ENCODE data around the gene IGSF8.
A peak's percentile ranks its signal among the peaks of the same experiment; 100 is the strongest.

The IGSF8 gene

DNA sequence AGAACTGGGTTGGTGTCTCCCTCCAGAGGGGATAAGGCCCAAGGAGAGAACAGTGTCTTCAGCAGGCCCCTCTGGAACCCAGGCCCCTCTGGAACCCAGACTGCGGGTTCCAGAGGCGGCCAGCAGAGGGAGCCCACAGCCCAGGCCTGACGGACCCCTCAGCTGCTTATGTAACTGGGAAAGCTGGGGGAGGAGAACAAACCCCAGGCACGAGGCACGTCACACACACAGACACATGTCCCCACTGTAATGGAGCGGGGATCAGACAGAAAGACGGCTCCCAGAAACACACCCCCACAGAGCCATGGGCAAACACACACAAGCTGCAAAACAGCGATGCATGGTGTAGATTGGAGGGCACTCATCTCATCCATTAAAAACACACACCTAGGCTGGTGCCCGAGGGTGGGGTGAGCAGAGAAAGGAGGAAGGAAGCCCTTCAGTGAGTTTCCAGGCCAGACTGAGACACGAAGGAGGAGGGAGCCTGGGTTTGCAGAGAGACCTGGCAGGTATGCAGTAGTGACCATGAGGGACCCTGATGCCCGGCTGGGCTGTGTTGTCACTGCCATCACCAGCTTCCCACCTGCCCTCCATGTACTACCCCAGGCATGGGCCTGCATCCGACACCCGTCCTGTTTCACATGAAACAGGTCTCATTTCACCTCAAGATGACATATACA lies 2.8 kb upstream of the IGSF8 start:
- H3K4me3 ChIP-seq (ENCODE audit: control insufficient read depth, low read depth, low read length): no peak overlapping the region
- TF ChIP-seq, protein P1, sequence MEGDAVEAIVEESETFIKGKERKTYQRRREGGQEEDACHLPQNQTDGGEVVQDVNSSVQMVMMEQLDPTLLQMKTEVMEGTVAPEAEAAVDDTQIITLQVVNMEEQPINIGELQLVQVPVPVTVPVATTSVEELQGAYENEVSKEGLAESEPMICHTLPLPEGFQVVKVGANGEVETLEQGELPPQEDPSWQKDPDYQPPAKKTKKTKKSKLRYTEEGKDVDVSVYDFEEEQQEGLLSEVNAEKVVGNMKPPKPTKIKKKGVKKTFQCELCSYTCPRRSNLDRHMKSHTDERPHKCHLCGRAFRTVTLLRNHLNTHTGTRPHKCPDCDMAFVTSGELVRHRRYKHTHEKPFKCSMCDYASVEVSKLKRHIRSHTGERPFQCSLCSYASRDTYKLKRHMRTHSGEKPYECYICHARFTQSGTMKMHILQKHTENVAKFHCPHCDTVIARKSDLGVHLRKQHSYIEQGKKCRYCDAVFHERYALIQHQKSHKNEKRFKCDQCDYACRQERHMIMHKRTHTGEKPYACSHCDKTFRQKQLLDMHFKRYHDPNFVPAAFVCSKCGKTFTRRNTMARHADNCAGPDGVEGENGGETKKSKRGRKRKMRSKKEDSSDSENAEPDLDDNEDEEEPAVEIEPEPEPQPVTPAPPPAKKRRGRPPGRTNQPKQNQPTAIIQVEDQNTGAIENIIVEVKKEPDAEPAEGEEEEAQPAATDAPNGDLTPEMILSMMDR (IDR thresholded peaks at IDR 0.05; ENCODE audit: control insufficient read depth, insufficient read depth, low read depth, low read length, missing control alignments): peak; percentile 95
- no peak for DNase-seq (ENCODE audit: low read depth)

DNA sequence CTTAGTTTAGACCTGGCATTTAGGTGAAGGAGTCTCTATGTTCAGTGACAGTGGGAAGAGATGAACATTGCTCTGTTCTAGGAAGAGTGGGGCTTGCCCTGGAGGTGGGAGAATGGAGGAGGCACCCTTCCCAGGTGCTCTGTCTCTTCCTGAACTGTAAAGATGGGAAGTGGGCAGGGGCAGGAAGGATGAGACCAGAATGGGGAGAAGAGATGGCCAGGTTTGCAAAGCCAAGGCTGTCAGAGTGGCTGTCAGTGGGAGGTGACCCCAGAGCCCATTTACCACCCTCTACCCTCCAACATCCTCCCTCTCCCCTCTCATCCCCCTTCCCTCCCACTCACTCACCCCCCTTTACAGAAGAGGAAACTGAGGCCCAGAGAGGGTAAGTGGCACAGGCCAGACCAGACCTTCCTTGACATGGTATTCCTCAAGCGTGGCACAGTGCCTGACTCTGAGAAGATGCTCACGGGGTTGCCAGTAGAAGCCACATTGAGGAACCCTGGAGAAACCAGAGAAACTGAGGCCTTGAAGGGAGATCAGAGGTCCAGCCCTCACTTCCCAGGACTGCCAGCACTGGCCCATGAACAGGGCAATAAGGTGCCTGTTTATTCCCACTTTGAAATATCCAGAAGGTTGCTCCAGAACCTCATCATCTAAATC lies 1.4 kb upstream of the IGSF8 start:
- TF ChIP-seq, protein P1 (IDR thresholded peaks at IDR 0.05; ENCODE audit: control insufficient read depth, insufficient read depth, low read depth, low read length, missing control alignments): no peak
- DNase-seq (ENCODE audit: low read depth): no peak
- no peak overlapping the region for H3K4me3 ChIP-seq (ENCODE audit: control insufficient read depth, low read depth, low read length)

DNA sequence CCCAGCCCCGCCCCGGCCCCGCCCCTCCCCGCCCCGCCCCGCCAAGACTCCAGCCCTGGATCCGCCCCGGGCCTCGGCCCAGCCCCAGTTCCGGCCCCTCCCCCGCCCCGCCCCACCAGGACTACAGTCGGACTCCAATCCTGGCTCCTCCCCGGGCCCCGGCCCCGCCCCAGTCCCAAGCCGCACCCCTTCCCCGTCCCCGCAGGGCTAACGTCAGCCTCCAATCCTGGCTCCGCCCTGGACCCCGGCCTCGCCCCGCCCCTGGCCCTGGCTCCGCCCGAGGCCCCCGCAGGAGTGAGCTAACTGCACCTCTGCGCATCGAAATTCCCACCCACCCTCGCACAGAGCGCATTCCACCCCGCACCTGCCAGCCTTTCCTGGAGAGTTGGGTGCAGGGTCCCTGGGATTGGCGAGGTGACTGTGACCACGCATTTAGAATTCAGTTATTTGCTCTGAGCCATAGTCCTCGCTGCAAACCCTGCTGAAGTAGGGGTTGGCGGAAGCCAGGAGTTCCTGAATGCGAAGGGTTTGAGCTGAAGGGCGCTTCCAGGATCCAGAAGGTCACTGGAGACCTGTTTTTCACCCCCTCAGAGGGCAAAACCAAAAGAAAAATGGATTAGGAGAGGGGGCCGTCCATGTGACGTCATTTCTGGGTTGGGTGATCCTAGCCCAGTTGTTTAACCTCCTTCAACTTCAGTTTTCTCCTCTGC lies 588 bp upstream of the IGSF8 start:
- TF ChIP-seq, protein P1 (IDR thresholded peaks at IDR 0.05; ENCODE audit: control insufficient read depth, insufficient read depth, low read depth, low read length, missing control alignments): no peak
- peak overlapping the region; percentile 77 for H3K4me3 ChIP-seq (ENCODE audit: control insufficient read depth, low read depth, low read length)
- peak; percentile 66 for DNase-seq (ENCODE audit: low read depth)

DNA sequence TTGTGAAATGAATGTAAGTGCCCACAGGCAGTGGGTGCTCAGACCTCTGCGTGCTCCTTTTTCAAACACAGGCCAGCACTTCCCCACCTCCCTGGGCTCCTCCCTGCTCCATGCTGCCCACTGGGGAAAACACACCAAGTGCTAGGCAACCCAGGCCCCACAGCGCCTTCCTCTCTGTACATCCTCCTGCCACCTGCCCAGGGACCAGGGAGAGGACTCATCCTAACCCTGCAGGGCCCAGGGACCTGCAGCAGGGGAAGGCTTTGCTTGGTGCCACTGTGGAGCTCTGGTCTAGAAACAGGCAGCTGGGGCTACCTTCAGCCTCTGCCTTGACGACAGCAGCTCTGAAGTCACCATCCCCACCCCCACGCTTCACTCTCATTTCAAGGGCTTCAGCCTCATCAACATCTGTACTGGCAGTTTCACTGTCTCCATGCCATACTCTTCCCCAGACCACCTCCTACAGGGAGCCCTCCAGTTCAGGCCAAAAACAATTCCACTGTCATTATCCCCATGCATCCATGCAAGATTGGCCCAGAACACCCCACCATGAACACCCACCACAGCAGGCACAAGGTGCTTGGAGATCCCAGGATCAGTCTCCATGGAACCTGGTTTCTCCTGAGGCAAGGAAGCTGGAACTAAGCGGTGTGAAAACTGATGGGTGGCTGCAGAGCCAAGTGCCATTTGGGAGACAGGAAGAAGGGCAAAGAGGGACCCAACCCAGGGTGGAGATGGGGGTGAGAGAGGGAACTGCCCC lies 1.1 kb downstream of the IGSF8 start:
- no peak for DNase-seq (ENCODE audit: low read depth)
- H3K4me3 ChIP-seq (ENCODE audit: control insufficient read depth, low read depth, low read length): peak overlapping the region; percentile 77
- TF ChIP-seq, protein P1 (IDR thresholded peaks at IDR 0.05; ENCODE audit: control insufficient read depth, insufficient read depth, low read depth, low read length, missing control alignments): no peak

DNA sequence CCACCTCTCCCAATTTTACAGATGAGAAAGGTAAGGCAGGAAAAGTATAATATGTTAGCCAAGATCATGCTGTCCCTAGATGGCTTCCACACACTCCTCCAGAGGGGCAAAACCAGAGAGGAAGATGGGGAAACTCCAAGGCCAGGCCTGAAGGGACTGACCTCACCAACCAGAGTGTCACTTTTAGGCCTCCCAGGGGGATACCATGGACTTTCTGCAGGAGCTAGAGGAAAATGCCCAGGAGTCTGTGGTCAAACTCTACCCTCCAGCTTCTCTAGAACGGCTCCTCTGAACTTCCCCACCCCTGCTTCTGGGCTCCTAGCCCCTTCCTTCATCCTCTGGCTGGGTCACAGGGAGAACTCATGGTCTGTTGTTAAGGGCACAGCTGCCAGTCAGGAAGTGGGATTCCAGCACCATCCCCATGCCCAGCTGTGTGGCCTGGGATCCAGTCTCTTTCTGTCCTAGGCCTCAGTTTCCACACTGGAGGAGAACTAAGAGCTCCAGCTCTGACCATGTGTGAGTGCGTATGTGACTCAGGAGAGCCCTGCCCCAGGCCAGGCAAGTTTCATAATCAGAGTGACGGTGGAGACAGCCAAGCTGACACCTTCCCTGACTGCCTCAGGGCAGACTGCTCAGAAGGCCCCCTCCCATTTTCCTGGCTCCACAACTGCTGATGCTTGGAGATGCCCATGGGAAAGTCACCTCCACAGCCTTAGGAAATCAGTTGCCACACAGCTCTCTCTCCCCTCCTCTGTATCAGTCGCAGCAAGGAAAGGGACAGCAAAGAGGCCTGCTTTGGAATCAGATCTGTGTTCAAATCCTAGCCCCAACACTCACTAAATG lies 1.9 kb downstream of the IGSF8 start:
- DNase-seq (ENCODE audit: low read depth): no peak

More for the DNA sequence above, 1.9 kb downstream of the IGSF8 start:
- TF ChIP-seq, protein P1 (IDR thresholded peaks at IDR 0.05; ENCODE audit: control insufficient read depth, insufficient read depth, low read depth, low read length, missing control alignments): no peak
- H3K4me3 ChIP-seq (ENCODE audit: control insufficient read depth, low read depth, low read length): no peak overlapping the region

Measured in AG09309 (cell line).